ENCODE data around the gene OMP. TPM values are rescaled to one million over a fixed set of nuclear protein-coding genes. Genes with fewer than 3 reads are reported as not detected.
A peak's percentile ranks its signal among the peaks of the same experiment; 100 is the strongest.

The OMP gene
- total RNA-seq, 6 donors from 2014 or later = 0.77 to 5.2 TPM; not detected in 4

DNA sequence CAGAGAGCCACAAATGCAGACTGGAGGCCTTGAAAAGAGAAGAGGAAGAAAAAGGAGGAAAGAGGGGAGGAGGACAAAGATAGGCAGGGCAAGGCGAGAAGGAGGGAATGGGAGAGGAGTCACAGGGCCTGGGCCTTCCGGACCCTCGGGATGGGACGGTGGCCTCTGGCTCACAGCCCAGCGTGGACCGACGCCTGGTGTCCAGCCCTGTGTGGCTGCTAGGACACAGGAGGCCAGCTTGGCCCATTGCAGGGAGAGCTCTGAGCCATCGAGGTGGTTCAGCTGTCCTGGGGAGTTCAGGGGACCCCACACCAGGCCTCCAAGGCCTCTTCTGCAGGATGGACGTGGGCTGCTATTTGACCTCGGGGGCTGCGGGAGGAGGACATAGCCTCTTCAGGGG is 34.8 kb downstream of the OMP start:
- TF ChIP-seq EP300 (IDR thresholded peaks at IDR 0.05) (no peak), POLR2AphosphoS5 (IDR thresholded peaks at IDR 0.05) (no peak), POLR2A (IDR thresholded peaks at IDR 0.05) (no peak)
- TF ChIP-seq, protein P1, sequence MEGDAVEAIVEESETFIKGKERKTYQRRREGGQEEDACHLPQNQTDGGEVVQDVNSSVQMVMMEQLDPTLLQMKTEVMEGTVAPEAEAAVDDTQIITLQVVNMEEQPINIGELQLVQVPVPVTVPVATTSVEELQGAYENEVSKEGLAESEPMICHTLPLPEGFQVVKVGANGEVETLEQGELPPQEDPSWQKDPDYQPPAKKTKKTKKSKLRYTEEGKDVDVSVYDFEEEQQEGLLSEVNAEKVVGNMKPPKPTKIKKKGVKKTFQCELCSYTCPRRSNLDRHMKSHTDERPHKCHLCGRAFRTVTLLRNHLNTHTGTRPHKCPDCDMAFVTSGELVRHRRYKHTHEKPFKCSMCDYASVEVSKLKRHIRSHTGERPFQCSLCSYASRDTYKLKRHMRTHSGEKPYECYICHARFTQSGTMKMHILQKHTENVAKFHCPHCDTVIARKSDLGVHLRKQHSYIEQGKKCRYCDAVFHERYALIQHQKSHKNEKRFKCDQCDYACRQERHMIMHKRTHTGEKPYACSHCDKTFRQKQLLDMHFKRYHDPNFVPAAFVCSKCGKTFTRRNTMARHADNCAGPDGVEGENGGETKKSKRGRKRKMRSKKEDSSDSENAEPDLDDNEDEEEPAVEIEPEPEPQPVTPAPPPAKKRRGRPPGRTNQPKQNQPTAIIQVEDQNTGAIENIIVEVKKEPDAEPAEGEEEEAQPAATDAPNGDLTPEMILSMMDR (IDR thresholded peaks at IDR 0.05) = no peak
- Histone ChIP-seq H3K4me1 (peaks cover 0 to 10% (median 0%) of the 10 kb centered on the region in 4 donors), H3K9me3 (no peaks in the 10 kb centered on the region), H3K4me3 (no peak overlapping the region), H3K36me3 (no peaks in the 10 kb centered on the region), H3K27me3 (peaks cover 0 to 15% (median 6%) of the 10 kb centered on the region in 4 donors), H3K27ac (no peak overlapping the region)
- WGBS, 2 donors = 82 to 83% methylated on average over 11 of the region's 11 CpGs
- no peak for ATAC-seq (ENCODE audit: low FRiP score in 2 of 2)
- peak in 1 of 2 donors; percentile 66 for DNase-seq

DNA sequence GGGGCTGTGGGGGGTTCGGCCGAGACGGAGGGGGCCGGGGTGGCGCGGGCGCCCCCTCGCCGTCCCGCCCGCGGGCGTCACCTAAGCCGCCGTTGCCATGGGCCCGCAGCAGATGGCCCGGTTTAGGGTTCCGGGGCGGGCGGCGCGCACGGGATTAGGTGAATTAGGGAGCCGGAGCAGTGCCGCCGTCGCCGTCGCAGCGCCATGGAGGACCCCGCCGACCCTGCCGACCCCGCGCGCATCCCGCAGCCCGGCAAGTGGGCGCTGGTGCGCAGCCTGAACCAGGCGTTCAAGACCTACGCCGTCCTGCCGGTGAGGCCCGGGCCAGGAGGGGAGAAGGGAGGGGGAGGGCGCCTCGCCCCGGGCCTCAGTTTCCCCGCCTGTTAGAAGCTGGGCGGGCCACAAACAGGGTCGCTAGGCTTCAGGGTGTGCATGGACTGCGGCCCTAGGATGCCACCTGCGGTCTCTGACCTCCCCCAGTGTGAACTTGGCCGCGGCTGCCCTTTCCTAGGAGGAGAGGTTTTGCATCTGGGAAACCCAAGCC is 35.5 kb downstream of the OMP start:
- DNase-seq (peak in 1 of 2 donors; percentile 85), ATAC-seq (ENCODE audit: low FRiP score in 2 of 2) (no peak)
- whole genome bisulfite sequencing, 2 donors = 16 to 42% methylated on average over 18 to 31 of the region's 55 CpGs
- H3K9me3 ChIP-seq = no peaks in the 10 kb centered on the region
- H3K4me1 ChIP-seq = peaks cover 0 to 10% (median 0%) of the 10 kb centered on the region in 4 donors
- no peak overlapping the region for H3K4me3 ChIP-seq
- peaks cover 0 to 15% (median 6%) of the 10 kb centered on the region in 4 donors for H3K27me3 ChIP-seq
- no peak overlapping the region for H3K27ac ChIP-seq
- TF ChIP-seq POLR2AphosphoS5 (IDR thresholded peaks at IDR 0.05) = no peak
- TF ChIP-seq POLR2A (IDR thresholded peaks at IDR 0.05) = no peak
- TF ChIP-seq EP300 (IDR thresholded peaks at IDR 0.05) = no peak
- TF ChIP-seq, protein P1 (IDR thresholded peaks at IDR 0.05) = no peak
- H3K36me3 ChIP-seq = no peaks in the 10 kb centered on the region

DNA sequence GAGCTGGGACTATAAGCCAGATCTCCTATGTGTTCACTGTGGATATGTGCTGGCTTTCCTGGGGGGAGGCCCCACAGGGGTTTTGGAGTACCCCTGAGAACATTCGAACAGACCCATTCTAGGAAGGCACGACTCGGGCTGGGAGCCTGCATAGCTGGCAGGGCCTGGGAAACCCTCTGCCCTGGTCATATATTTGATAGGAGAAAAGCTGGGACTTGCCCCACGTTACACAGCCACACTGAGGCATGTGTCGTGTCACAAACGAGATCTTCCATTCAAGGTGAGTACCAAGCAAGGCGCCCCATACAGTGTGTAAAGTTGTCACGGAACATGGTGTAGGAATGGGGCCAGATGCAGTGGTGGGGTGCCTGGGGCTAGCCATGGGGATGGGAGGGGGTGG is 36.6 kb downstream of the OMP start:
- no peak for DNase-seq
- H3K4me3 ChIP-seq = no peak overlapping the region
- H3K9me3 ChIP-seq = no peaks in the 10 kb centered on the region
- H3K27ac ChIP-seq = no peak overlapping the region
- H3K36me3 ChIP-seq = no peaks in the 10 kb centered on the region
- H3K4me1 ChIP-seq = peaks cover 0 to 10% (median 0%) of the 10 kb centered on the region in 4 donors
- ATAC-seq (ENCODE audit: low FRiP score in 2 of 2) = no peak
- peaks cover 0 to 15% (median 6%) of the 10 kb centered on the region in 4 donors for H3K27me3 ChIP-seq
- no peak for TF ChIP-seq POLR2AphosphoS5 (IDR thresholded peaks at IDR 0.05)
- TF ChIP-seq POLR2A (IDR thresholded peaks at IDR 0.05) = no peak
- TF ChIP-seq, protein P1 (IDR thresholded peaks at IDR 0.05) = no peak
- TF ChIP-seq EP300 (IDR thresholded peaks at IDR 0.05) = no peak
- 92 to 97% methylated on average over 5 to 8 of the region's 8 CpGs for WGBS, 2 donors

DNA sequence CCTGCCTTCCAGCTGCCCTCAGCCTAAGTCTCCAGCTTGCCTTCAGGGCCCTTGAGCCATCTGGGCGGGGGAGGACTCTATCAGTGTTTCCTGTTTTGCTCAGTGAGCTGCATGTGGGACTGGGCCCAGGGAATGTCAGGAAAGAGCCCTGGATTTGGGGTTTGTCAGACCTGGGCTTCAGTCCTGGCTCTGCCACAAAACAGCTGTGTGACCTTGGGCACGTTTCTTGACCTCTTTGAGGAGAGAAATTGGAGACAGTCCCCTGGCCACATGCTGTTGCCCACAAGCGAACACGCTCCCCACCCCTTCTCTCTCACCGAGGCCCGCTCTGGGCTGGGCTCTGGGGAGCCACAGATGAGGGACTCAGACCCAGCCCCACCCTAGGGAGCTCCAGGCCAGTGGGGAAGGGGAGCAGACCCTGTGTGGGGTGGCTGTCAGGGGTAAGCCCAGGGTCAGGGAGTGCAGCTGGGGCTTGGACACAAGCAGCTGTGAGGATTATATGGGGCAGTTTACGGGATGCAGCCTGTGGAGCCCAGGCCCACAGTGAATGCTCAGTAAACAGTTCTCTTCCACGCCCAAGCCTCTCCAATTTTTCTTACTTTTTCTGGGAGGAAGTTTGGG is 37.7 kb downstream of the OMP start:
- Histone ChIP-seq H3K27me3 (peaks cover 0 to 15% (median 6%) of the 10 kb centered on the region in 4 donors), H3K27ac (no peak overlapping the region), H3K4me3 (no peak overlapping the region), H3K4me1 (peaks cover 0 to 10% (median 0%) of the 10 kb centered on the region in 4 donors), H3K9me3 (no peaks in the 10 kb centered on the region), H3K36me3 (no peaks in the 10 kb centered on the region)
- ATAC-seq (ENCODE audit: low FRiP score in 2 of 2) = peak in 1 of 2 donors; percentile 40
- TF ChIP-seq EP300 (IDR thresholded peaks at IDR 0.05) (no peak), POLR2A (IDR thresholded peaks at IDR 0.05) (no peak), POLR2AphosphoS5 (IDR thresholded peaks at IDR 0.05) (no peak)
- TF ChIP-seq, protein P1 (IDR thresholded peaks at IDR 0.05) = no peak
- DNase-seq = no peak
- 72 to 89% methylated on average over 5 to 8 of the region's 8 CpGs for WGBS, 2 donors
